H1 (cell line): ENCODE measurements around the gene GIMD1. TPM values are rescaled to one million over a fixed set of nuclear protein-coding genes. Genes with fewer than 3 reads are reported as not detected.

ENCODE experiments used
- CTCF ChIA-PET: fragments of 300-600 bp; sonication (Branson Sonifier 250); formaldehyde crosslinking; loops from one replicate; lab custom pipeline; 2021; ENCODE audit not compliant: partially characterized antibody; lab: Charles Lee
- POLR2A ChIA-PET: fragments of 300-600 bp; sonication (Branson Sonifier 250); formaldehyde crosslinking; loops from one replicate; lab custom pipeline; 2021; ENCODE audit warnings: inconsistent platforms; ENCODE audit not compliant: partially characterized antibody; lab: Charles Lee
- DNase-seq, 2 experiments: peaks; one replicate each; pipeline versions ENCODE4 v3.0.0 to v3.0.0-alpha.2; 2010 to 2022; ENCODE audit warnings: low spot score in 2 of 2, low read depth in 1 of 2, mixed read lengths in 1 of 2
- FAIRE-seq: peaks from 2 replicates; lab custom pipeline; 2011; peaks lifted over from hg19 to GRCh38; lab: Jason Lieb, UNC
- H2AFZ ChIP-seq: 2 replicates; pipeline ENCODE4 v1.8.1; 2012; ENCODE audit warnings: low read length, inconsistent platforms
- H2AK5ac ChIP-seq: 2 replicates; pipeline ENCODE4 v1.6.1; 2013; ENCODE audit warnings: low read depth, low read length
- H2BK120ac ChIP-seq: replicated peaks from 2 replicates; pipeline ENCODE3; 2013; ENCODE audit warnings: low read depth, low read length, inconsistent platforms
- H2BK12ac ChIP-seq: 2 replicates; pipeline ENCODE4 v1.6.1; 2013; ENCODE audit warnings: low read depth, low read length
- H2BK15ac ChIP-seq: 2 replicates; pipeline ENCODE4 v1.6.1; 2013; ENCODE audit warnings: low read length
- H2BK20ac ChIP-seq: 2 replicates; pipeline ENCODE4 v1.6.1; 2013; ENCODE audit warnings: low read length
- H2BK5ac ChIP-seq: 2 replicates; pipeline ENCODE4 v1.6.1; 2013; ENCODE audit warnings: low read depth, low read length
- H3K14ac ChIP-seq: 2 replicates; pipeline ENCODE4 v1.6.1; 2013; ENCODE audit warnings: inconsistent platforms; ENCODE audit not compliant: insufficient read length
- H3K18ac ChIP-seq: 2 replicates; pipeline ENCODE4 v1.6.1; 2013; ENCODE audit warnings: low read length; ENCODE audit errors: extremely low read depth
- H3K23ac ChIP-seq: 2 replicates; pipeline ENCODE4 v1.6.1; 2013; ENCODE audit warnings: inconsistent platforms; ENCODE audit not compliant: insufficient read length
- H3K23me2 ChIP-seq: 2 replicates; pipeline ENCODE4 v1.6.1; 2013; ENCODE audit warnings: low read depth, low read length
- H3K27ac ChIP-seq: 2 replicates; pipeline ENCODE4 v1.6.1; 2011; ENCODE audit warnings: low read depth, low read length, inconsistent platforms
- H3K27me3 ChIP-seq, 4 experiments: replicated peaks in 1 of 4; 1 replicate in 1 of 4; 2 replicates in 3 of 4; pipeline versions ENCODE4 v1.6.1 to v1.8.1; 2011 to 2013; ENCODE audit warnings: low read length in 3 of 4, mild to moderate bottlenecking in 3 of 4, inconsistent platforms in 2 of 4, mixed read lengths in 2 of 4, moderate library complexity in 1 of 4; ENCODE audit not compliant: control insufficient read depth in 3 of 4, insufficient read depth in 3 of 4; ENCODE audit errors: extremely low read depth in 1 of 4
- H3K36me3 ChIP-seq, 4 experiments: 2 replicates each; pipeline versions ENCODE4 v1.6.1 to v1.8.1; 2011 to 2013; ENCODE audit warnings: mild to moderate bottlenecking in 4 of 4, low read length in 3 of 4, moderate library complexity in 2 of 4, control low read depth in 1 of 4, inconsistent platforms in 1 of 4; ENCODE audit not compliant: insufficient read depth in 4 of 4, control insufficient read depth in 2 of 4
- H3K4ac ChIP-seq: replicated peaks from 2 replicates; pipeline ENCODE3; 2013; ENCODE audit warnings: low read length, low read depth, mixed read lengths, inconsistent platforms; ENCODE audit not compliant: insufficient read length
- H3K4me1 ChIP-seq, 4 experiments: replicated peaks in 1 of 4; 1 replicate in 1 of 4; 2 replicates in 3 of 4; pipeline versions ENCODE4 v1.6.1 to v1.8.1; 2011 to 2013; ENCODE audit warnings: low read length in 3 of 4, inconsistent platforms in 2 of 4, mixed read lengths in 1 of 4; ENCODE audit not compliant: insufficient read depth in 4 of 4, control insufficient read depth in 3 of 4
- H3K4me2 ChIP-seq, 2 experiments: 2 replicates each; pipeline versions ENCODE4 v1.6.1 to v1.8.1; 2011 to 2013; ENCODE audit warnings: low read depth in 2 of 2, low read length in 2 of 2, control low read depth in 1 of 2, inconsistent platforms in 1 of 2, mild to moderate bottlenecking in 1 of 2; ENCODE audit not compliant: insufficient read depth in 1 of 2
- H3K4me3 ChIP-seq, 4 experiments: fragments of 200-600, 300-600 bp in 1 of 4; sonication (generic), shearing (Covaris generic), sonication (Bioruptor Twin) in 1 of 4; 2 replicates each; pipeline versions ENCODE4 v1.5.1 to v1.8.1; 2011 to 2016; ENCODE audit warnings: low read length in 4 of 4, low read depth in 3 of 4, control low read depth in 2 of 4, inconsistent platforms in 2 of 4, mild to moderate bottlenecking in 2 of 4, mixed read lengths in 1 of 4, moderate library complexity in 1 of 4; ENCODE audit not compliant: insufficient read depth in 2 of 4; ENCODE audit errors: extremely low read depth in 1 of 4
- H3K56ac ChIP-seq: replicated peaks from 2 replicates; pipeline ENCODE3; 2013; ENCODE audit warnings: low read depth, mild to moderate bottlenecking, mixed read lengths, low read length, inconsistent platforms; ENCODE audit not compliant: insufficient read length
- H3K79me1 ChIP-seq: 2 replicates; pipeline ENCODE4 v1.6.1; 2013; ENCODE audit warnings: low read depth, low read length, control low read depth
- H3K79me2 ChIP-seq, 2 experiments: 2 replicates each; pipeline versions ENCODE4 v1.6.1 to v1.8.1; 2012 to 2013; ENCODE audit warnings: low read length in 2 of 2, mild to moderate bottlenecking in 2 of 2, inconsistent platforms in 1 of 2; ENCODE audit not compliant: insufficient read depth in 2 of 2, control insufficient read depth in 1 of 2
- H3K9ac ChIP-seq, 4 experiments: replicated peaks in 1 of 4; 1 replicate in 1 of 4; 2 replicates in 3 of 4; pipeline versions ENCODE4 v1.6.1 to v1.8.1; 2011 to 2013; ENCODE audit warnings: low read depth in 3 of 4, low read length in 3 of 4, control low read depth in 2 of 4, mild to moderate bottlenecking in 2 of 4, moderate library complexity in 2 of 4, inconsistent platforms in 1 of 4; ENCODE audit errors: extremely low read depth in 1 of 4
- H3K9me3 ChIP-seq, 2 experiments: 2 replicates each; pipeline versions ENCODE4 v1.6.1 to v1.8.1; 2012 to 2013; ENCODE audit warnings: mild to moderate bottlenecking in 2 of 2, moderate library complexity in 2 of 2, control low read depth in 1 of 2, inconsistent platforms in 1 of 2, low read depth in 1 of 2, low read length in 1 of 2, mixed read lengths in 1 of 2; ENCODE audit not compliant: insufficient read depth in 2 of 2
- H4K20me1 ChIP-seq, 2 experiments: replicated peaks in 1 of 2; 2 replicates each; pipeline versions ENCODE3 to v1.8.1; 2011 to 2013; ENCODE audit warnings: inconsistent platforms in 2 of 2, low read length in 2 of 2, mild to moderate bottlenecking in 1 of 2; ENCODE audit not compliant: insufficient read depth in 2 of 2, control insufficient read depth in 1 of 2
- H4K5ac ChIP-seq: 2 replicates; pipeline ENCODE4 v1.6.1; 2013; ENCODE audit warnings: low read length, low read depth, mixed read lengths, inconsistent platforms; ENCODE audit not compliant: insufficient read length
- H4K8ac ChIP-seq: 2 replicates; pipeline ENCODE4 v1.8.0; 2013; ENCODE audit warnings: mild to moderate bottlenecking, moderate library complexity, low read length, inconsistent platforms; ENCODE audit not compliant: insufficient read depth; ENCODE audit errors: extremely low read depth
- H4K91ac ChIP-seq: replicated peaks from 2 replicates; pipeline ENCODE3; 2013; ENCODE audit warnings: low read length, mixed read lengths, inconsistent platforms; ENCODE audit not compliant: insufficient read length
- BCL11A ChIP-seq, 2 experiments: IDR thresholded peaks; one replicate each; pipeline ENCODE4 v1.6.1; 2011; ENCODE audit warnings: low read depth in 2 of 2, low read length in 2 of 2, mild to moderate bottlenecking in 2 of 2
- CBX5 ChIP-seq: fragments of 300-800, 300-1000 bp; sonication (generic); IDR thresholded peaks from 2 replicates; pipeline ENCODE4 v1.7.1; 2016; ENCODE audit warnings: antibody characterized with exemption, low read length, low read depth
- CEBPB ChIP-seq: IDR thresholded peaks from 2 replicates; pipeline ENCODE4 v1.6.1; 2012; ENCODE audit warnings: low read depth, low read length
- CREB1 ChIP-seq: IDR thresholded peaks from 2 replicates; pipeline ENCODE4 v1.6.1; 2012; ENCODE audit warnings: inconsistent platforms
- EZH2 ChIP-seq: fragments of 200-600 bp; sonication (generic); IDR thresholded peaks from 2 replicates; pipeline ENCODE4 v1.7.1; 2012; ENCODE audit warnings: low read depth, mild to moderate bottlenecking, moderate library complexity, low read length, inconsistent platforms; ENCODE audit not compliant: severe bottlenecking
- RAD21 ChIP-seq, 2 experiments: IDR thresholded peaks in 1 of 2; conservative IDR thresholded peaks in 1 of 2; 2 replicates each; pipeline ENCODE4 v1.6.1; 2011; ENCODE audit warnings: low read depth in 2 of 2, low read length in 2 of 2, improper control_type of control experiment in 1 of 2, inconsistent platforms in 1 of 2, mild to moderate bottlenecking in 1 of 2, moderate library complexity in 1 of 2
- RFX5 ChIP-seq: IDR thresholded peaks from 2 replicates; pipeline ENCODE4 v1.6.1; 2011; ENCODE audit warnings: low read depth, low read length, improper control_type of control experiment, borderline replicate concordance
- RXRA ChIP-seq: IDR thresholded peaks from 2 replicates; pipeline ENCODE4 v1.6.1; 2011; ENCODE audit warnings: low read depth, mild to moderate bottlenecking, low read length, moderate library complexity; ENCODE audit not compliant: insufficient read depth
- SIX5 ChIP-seq: IDR thresholded peaks from 2 replicates; pipeline ENCODE4 v1.6.1; 2011; ENCODE audit warnings: mild to moderate bottlenecking, low read depth, low read length
- TAF1 ChIP-seq: IDR thresholded peaks from 2 replicates; pipeline ENCODE4 v1.6.1; 2011; ENCODE audit warnings: mild to moderate bottlenecking, low read depth, low read length
- TBP ChIP-seq: IDR thresholded peaks from 2 replicates; pipeline ENCODE4 v1.6.1; 2011; ENCODE audit warnings: low read depth, low read length, improper control_type of control experiment
- WGBS, 2 experiments: shearing (Covaris generic) in 1 of 2; methylation state at CpG; one replicate each; pipeline versions ENCODE4 v1.1.6 to v1.1.7; 2013 to 2015; ENCODE audit warnings: low lambda C conversion rate in 2 of 2, mixed read lengths in 2 of 2, inconsistent platforms in 1 of 2, low coverage in 1 of 2, missing lambda C conversion rate in 1 of 2; ENCODE audit not compliant: insufficient replicate concordance in 2 of 2, insufficient coverage in 1 of 2, insufficient read length in 1 of 2; ENCODE audit errors: extremely low coverage in 1 of 2, missing lambda C conversion rate in 1 of 2; 5-methylcytosine and 5-hydroxymethylcytosine counted together
- polyA plus RNA-seq, 7 experiments: library from polyadenylated mRNA; depleted of rRNA in 3 of 7; stranded (reverse) in 5 of 7; unstranded in 2 of 7; fragments of >200 nt in 5 of 7; fragments of 200-250 nt in 2 of 7; gene quantifications; 1 replicate in 5 of 7; 2 replicates in 1 of 7; 4 replicates in 1 of 7; pipeline versions ENCODE4 v1.2.1 to v1.2.3, GENCODE V29; 2011 to 2013; ENCODE audit warnings: missing spikeins in 2 of 7, mixed read lengths in 2 of 7
- total RNA-seq: library from RNA; stranded (reverse); fragmentation: NEBNext Ultra II Directional; extraction: Animal tissue kit (Norgen Biotek cat#: 25700); gene quantifications from 2 replicates; pipeline ENCODE4 v1.2.1, GENCODE V29; 2021
- TF ChIP-seq, protein P1 (sequence below): IDR thresholded peaks from 2 replicates; pipeline ENCODE4 v1.6.1; 2012; ENCODE audit warnings: inconsistent platforms

Gene GIMD1
- total and polyA plus RNA-seq, 2 of the 8 experiments (the other 6 are each of a cell fraction or from before 2014, with no cell fraction given): not detected

GRCh38 chr4:106365613-106366012 lies 3.0 kb downstream of the GIMD1 start:
- H3K9ac ChIP-seq: no peak overlapping the region
- WGBS, 2 experiments: 86% methylated on average over 1 of the region's 1 CpG; no CpG with 5 or more reads in 1 of the 2 experiments
- TF ChIP-seq CBX5 (no peak), RFX5 (no peak), RXRA (no peak), EZH2 (no peak), CEBPB (no peak), CREB1 (no peak), TAF1 (no peak), SIX5 (no peak), RAD21 (IDR thresholded peaks at IDR 0.05 in 1 of 2, conservative IDR thresholded peaks at IDR 0.05 in 1 of 2; ENCODE audit: low read depth in 2 of 2, low read length in 2 of 2) (no peak), BCL11A (IDR thresholded peaks at IDR 0.05; ENCODE audit: low read depth in 2 of 2, low read length in 2 of 2) (no peak), TBP (no peak)
- TF ChIP-seq, protein P1, sequence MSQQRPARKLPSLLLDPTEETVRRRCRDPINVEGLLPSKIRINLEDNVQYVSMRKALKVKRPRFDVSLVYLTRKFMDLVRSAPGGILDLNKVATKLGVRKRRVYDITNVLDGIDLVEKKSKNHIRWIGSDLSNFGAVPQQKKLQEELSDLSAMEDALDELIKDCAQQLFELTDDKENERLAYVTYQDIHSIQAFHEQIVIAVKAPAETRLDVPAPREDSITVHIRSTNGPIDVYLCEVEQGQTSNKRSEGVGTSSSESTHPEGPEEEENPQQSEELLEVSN: no peak

More at GRCh38 chr4:106365613-106366012, 3.0 kb downstream of the GIMD1 start:
- Histone ChIP-seq H2AK5ac (no peak overlapping the region), H3K36me3 (no peaks in the 10 kb centered on the region), H3K18ac (no peak overlapping the region), H4K5ac (no peak overlapping the region), H2BK5ac (no peak overlapping the region), H3K9me3 (no peaks in the 10 kb centered on the region), H3K4me3 (no peak overlapping the region), H2BK15ac (no peak overlapping the region), H3K27me3 (no peaks in the 10 kb centered on the region), H3K4me2 (no peak overlapping the region), H2BK120ac (no peak overlapping the region), H3K4ac (no peak overlapping the region), H2BK20ac (no peak overlapping the region), H4K8ac (no peak overlapping the region), H4K20me1 (no peaks in the 10 kb centered on the region), H3K79me2 (no peaks in the 10 kb centered on the region), H3K56ac (no peak overlapping the region), H3K23me2 (no peaks in the 10 kb centered on the region), H3K4me1 (peaks cover 0 to 3% (median 0%) of the 10 kb centered on the region in 4 experiments; a peak in 1 of 7 replicates), H3K23ac (no peak overlapping the region), H3K14ac (no peak overlapping the region), H3K27ac (no peak overlapping the region), H4K91ac (no peak overlapping the region), H2BK12ac (no peak overlapping the region), H3K79me1 (no peaks in the 10 kb centered on the region), H2AFZ (no peak overlapping the region)
- ChIA-PET POLR2A (no interaction called here), CTCF (interaction anchor here (1.1 to 1.2 kb wide), 3 partner anchors 33 to 443 kb away, joined by 3 read pairs; no protein-coding TSS in a partner anchor)
- DNase-seq: no peak
- no peak for FAIRE-seq
